ENCODE data around the gene ARHGEF16. TPM values are rescaled to one million over a fixed set of nuclear protein-coding genes. Genes with fewer than 3 reads are reported as not detected.

The ARHGEF16 gene
- total RNA-seq, 1 donor from 2014 or later: 21.6 TPM

DNA sequence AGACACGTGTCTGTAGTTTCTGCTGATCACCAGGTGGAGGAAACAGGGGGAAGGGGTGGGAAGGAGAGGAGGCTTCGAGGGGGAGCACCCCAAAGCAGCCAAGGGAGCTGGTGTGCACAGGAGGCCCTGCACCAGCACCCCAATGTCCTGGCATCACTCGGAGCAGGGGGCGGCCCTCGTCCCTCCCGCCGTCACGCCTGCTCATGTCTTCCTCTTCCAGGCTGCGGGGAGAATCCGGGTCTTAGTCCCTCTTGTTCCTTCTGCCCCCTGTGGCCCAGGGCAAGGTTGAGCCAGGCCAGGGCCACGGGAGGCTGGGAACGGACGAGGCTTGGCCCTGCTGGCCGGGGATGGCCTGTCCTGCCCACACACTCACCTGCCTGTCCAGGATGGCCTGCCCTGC, 21.4 kb upstream of the ARHGEF16 start:
- no peaks in the 10 kb centered on the region for H3K27me3 ChIP-seq (ENCODE audit: control insufficient read depth, insufficient read depth, low read length)
- H3K4me3 ChIP-seq (ENCODE audit: low read depth, low read length): no peak overlapping the region
- no peak for DNase-seq (ENCODE audit: low read depth)

DNA sequence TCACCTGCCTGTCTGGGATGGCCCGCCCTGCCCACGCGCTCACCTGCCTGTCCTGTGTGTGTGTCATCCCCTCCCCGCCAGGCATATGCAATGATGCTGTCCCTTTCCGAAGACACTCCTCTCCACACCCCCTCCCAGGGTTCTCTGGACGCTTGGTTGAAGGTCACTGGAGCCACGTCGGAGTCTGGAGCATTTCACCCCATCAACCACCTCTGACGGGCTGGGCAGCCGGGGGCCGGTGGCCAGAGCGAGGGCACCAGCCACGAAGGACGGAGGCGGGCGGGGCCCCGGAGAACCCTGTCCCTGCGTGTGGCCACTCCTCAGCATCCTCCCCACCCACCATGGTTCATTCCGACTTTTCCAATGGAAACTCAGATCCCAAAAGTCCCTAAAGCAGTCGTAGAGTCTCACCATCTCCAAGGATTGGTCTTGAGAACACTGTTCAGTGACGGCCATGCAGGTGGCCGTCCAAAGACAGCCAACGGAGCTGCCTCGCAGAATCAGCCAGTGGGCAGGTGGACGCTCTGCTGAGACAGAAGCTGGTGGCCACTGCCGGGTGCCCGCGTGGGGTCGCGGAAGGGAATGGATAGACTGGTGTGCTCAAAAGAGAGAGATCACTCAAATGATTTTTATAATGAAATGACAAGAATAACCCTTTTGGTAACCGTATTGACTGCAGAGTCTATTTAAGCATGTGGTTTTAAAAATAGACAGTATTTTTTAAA, 20.7 kb upstream of the ARHGEF16 start:
- FAIRE-seq (no peak), DNase-seq (ENCODE audit: low read depth) (no peak)
- Histone ChIP-seq H3K4me3 (ENCODE audit: low read depth, low read length) (no peak overlapping the region), H3K27me3 (ENCODE audit: control insufficient read depth, insufficient read depth, low read length) (no peaks in the 10 kb centered on the region), H3K36me3 (ENCODE audit: control insufficient read depth, insufficient read depth, low read length) (no peaks in the 10 kb centered on the region)
- TF ChIP-seq, protein P1, sequence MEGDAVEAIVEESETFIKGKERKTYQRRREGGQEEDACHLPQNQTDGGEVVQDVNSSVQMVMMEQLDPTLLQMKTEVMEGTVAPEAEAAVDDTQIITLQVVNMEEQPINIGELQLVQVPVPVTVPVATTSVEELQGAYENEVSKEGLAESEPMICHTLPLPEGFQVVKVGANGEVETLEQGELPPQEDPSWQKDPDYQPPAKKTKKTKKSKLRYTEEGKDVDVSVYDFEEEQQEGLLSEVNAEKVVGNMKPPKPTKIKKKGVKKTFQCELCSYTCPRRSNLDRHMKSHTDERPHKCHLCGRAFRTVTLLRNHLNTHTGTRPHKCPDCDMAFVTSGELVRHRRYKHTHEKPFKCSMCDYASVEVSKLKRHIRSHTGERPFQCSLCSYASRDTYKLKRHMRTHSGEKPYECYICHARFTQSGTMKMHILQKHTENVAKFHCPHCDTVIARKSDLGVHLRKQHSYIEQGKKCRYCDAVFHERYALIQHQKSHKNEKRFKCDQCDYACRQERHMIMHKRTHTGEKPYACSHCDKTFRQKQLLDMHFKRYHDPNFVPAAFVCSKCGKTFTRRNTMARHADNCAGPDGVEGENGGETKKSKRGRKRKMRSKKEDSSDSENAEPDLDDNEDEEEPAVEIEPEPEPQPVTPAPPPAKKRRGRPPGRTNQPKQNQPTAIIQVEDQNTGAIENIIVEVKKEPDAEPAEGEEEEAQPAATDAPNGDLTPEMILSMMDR (IDR thresholded peaks at IDR 0.05; ENCODE audit: insufficient read depth, low read length, severe bottlenecking): no peak

More for the DNA sequence above, 21.4 kb upstream of the ARHGEF16 start:
- TF ChIP-seq, protein P1 (IDR thresholded peaks at IDR 0.05; ENCODE audit: insufficient read depth, low read length, severe bottlenecking): no peak
- FAIRE-seq: no peak
- no peaks in the 10 kb centered on the region for H3K36me3 ChIP-seq (ENCODE audit: control insufficient read depth, insufficient read depth, low read length)

DNA sequence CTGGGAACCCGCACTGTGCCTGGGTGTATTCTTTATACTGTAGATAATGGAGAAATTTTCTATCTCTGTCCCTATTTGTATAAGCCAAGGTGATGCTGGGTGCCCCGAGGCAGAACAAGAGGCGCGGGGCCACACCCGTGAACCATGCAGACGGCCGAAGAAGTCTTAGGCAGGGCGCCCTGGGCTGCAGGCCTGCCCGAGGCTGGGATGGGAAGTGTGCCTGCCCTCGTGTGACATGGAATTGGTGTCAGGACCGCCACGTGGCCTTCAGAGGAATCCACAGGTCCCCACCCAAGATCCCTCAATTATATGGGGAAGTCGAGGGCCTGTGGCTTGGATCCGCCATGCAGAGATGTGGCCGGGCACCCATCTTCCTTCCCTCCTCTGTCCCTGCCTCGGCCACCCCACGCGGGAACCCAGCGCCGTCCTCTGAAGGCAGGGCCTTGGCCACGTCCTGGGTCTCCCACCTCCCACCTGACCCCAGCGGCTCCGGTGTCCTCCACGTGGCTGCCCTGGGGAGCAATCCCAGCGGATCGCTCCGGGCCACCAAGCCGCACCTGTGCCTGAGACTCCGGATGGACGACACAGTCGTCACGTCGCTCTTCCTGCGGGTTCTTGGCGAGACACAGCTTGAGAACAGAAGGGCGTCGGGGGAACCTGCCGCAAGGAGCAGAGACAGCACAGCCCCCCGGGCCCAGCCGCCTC, 19.9 kb upstream of the ARHGEF16 start:
- Histone ChIP-seq H3K36me3 (ENCODE audit: control insufficient read depth, insufficient read depth, low read length) (no peaks in the 10 kb centered on the region), H3K27me3 (ENCODE audit: control insufficient read depth, insufficient read depth, low read length) (no peaks in the 10 kb centered on the region), H3K4me3 (ENCODE audit: low read depth, low read length) (no peak overlapping the region)
- TF ChIP-seq, protein P1 (IDR thresholded peaks at IDR 0.05; ENCODE audit: insufficient read depth, low read length, severe bottlenecking): no peak
- no peak for FAIRE-seq
- no peak for DNase-seq (ENCODE audit: low read depth)

DNA sequence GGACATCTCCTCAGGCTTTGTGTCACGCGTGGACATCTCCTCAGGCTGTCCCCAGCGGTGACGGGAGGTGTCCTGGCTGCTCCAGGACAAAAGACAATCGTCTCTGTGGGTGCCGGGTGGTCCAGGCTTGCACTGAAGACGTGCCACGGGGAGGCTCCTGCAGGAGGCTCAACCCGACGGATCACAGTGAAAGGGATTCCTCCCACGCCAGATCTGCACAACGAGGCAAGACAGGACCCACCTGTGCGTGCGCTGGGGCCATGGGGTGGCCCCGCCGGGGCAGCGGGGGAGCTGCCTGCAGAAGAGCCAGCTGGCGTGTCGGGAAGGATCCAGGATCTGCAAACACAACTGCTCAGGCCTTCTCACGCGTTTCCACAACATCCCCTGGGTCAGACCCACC, 18.8 kb upstream of the ARHGEF16 start:
- DNase-seq (ENCODE audit: low read depth) (no peak), FAIRE-seq (no peak)
- TF ChIP-seq, protein P1 (IDR thresholded peaks at IDR 0.05; ENCODE audit: insufficient read depth, low read length, severe bottlenecking): no peak
- Histone ChIP-seq H3K4me3 (ENCODE audit: low read depth, low read length) (no peak overlapping the region), H3K27me3 (ENCODE audit: control insufficient read depth, insufficient read depth, low read length) (peaks cover 1% of the 10 kb centered on the region), H3K36me3 (ENCODE audit: control insufficient read depth, insufficient read depth, low read length) (no peaks in the 10 kb centered on the region)

DNA sequence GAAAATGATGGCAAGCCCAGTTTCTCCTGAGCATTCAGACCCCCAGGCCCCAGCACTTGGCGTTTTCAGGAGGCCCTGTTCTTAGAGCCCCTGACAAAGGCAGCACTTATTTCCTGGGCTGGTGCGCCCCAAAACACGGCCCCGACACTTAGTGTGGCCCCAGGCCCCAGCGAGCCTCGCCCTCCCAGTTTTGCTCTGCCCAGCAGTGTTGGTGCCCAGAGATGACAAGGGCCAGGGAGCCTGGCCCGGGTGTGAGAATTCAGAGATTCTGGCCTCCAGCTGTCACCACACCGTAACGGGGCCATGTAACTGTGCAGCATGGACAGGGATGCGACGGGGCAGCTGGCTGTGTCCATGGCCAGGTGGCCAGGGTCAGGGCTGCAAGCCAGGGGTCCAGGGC, 18.0 kb upstream of the ARHGEF16 start:
- Histone ChIP-seq H3K36me3 (ENCODE audit: control insufficient read depth, insufficient read depth, low read length) (no peaks in the 10 kb centered on the region), H3K27me3 (ENCODE audit: control insufficient read depth, insufficient read depth, low read length) (peaks cover 1% of the 10 kb centered on the region), H3K4me3 (ENCODE audit: low read depth, low read length) (no peak overlapping the region)
- TF ChIP-seq, protein P1 (IDR thresholded peaks at IDR 0.05; ENCODE audit: insufficient read depth, low read length, severe bottlenecking): no peak
- DNase-seq (ENCODE audit: low read depth) (no peak), FAIRE-seq (no peak)
